ENCODE measurements around the gene CGB1.

- TF ChIP-seq, protein P1, sequence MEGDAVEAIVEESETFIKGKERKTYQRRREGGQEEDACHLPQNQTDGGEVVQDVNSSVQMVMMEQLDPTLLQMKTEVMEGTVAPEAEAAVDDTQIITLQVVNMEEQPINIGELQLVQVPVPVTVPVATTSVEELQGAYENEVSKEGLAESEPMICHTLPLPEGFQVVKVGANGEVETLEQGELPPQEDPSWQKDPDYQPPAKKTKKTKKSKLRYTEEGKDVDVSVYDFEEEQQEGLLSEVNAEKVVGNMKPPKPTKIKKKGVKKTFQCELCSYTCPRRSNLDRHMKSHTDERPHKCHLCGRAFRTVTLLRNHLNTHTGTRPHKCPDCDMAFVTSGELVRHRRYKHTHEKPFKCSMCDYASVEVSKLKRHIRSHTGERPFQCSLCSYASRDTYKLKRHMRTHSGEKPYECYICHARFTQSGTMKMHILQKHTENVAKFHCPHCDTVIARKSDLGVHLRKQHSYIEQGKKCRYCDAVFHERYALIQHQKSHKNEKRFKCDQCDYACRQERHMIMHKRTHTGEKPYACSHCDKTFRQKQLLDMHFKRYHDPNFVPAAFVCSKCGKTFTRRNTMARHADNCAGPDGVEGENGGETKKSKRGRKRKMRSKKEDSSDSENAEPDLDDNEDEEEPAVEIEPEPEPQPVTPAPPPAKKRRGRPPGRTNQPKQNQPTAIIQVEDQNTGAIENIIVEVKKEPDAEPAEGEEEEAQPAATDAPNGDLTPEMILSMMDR (IDR thresholded peaks at IDR 0.05; ENCODE audit: extremely low read depth in 1 of 2, insufficient read depth in 1 of 2, low read depth in 1 of 2, low read length in 2 of 2), result no peak
- TF ChIP-seq POLR2AphosphoS5 (IDR thresholded peaks at IDR 0.05; ENCODE audit: insufficient read depth, low read depth, low read length) (no peak), POLR2A (IDR thresholded peaks at IDR 0.05; ENCODE audit: low read depth, low read length) (no peak), EZH2 (IDR thresholded peaks at IDR 0.05; ENCODE audit: borderline replicate concordance, low read depth, low read length, severe bottlenecking) (no peak)
- TF ChIP-seq, protein P2, sequence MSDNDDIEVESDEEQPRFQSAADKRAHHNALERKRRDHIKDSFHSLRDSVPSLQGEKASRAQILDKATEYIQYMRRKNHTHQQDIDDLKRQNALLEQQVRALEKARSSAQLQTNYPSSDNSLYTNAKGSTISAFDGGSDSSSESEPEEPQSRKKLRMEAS (IDR thresholded peaks at IDR 0.05; ENCODE audit: insufficient read depth, insufficient read length), result no peak
Observed at GRCh38 chr19:49004133-49004532, 32.6 kb downstream of the CGB1 start.

All from endothelial cell of umbilical vein (primary cell).